ENCODE data around the gene LCE1D.

LCE1D gene

GRCh38 chr1:152817309-152817708 is 20.8 kb downstream of the LCE1D start:
- no peak for DNase-seq

- DNase-seq, result no peak
These were observed 26.8 kb downstream of the LCE1D start for GRCh38 chr1:152823294-152823693.

DNA sequence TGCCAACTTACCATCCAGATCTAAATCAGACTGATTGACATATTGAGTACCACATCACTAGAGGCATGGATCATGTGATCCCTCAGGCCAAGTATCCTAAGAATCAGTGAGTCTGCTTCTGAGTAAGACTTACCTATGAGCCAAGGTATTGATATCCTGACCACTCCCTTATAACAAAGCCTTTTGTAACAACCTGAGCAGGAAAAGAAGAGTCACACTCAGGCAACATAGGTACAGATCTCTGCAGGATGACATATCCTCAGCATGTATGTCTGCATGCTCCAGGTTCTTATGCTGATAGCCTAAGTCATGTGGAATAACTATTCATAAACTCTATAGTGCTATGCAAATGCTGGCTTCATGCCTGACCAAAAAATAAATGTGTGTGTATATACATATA is 28.4 kb downstream of the LCE1D start:
- DNase-seq, result no peak

- DNase-seq, result no peak
These were observed 30.7 kb downstream of the LCE1D start, which contains the start of gene LCE1A for GRCh38 chr1:152827173-152827572. Gene LCE1A (plus strand): TSS chr1:152827473. CDS start chr1:152827473, 0 bp downstream.

DNA sequence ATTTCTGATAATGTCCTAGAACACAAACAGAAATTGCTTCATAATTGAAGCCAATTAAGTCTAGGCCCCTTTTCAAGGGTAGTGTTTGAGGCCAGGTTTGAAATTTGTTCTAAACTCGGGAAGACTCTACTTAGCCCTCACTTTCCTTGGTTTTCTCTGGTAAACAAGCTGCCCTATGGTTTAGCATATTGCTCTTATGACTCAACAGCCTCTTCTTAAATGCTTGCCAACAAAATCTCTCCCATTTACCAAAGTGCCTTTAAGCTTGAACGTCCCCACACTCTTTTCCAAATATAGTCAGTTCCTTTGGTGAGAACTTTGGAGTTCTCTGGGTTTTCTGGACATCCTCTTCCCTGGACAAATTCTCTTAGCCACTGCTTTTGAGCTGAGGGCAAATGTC is 40.3 kb downstream of the LCE1D start:
- no peak for DNase-seq

DNA sequence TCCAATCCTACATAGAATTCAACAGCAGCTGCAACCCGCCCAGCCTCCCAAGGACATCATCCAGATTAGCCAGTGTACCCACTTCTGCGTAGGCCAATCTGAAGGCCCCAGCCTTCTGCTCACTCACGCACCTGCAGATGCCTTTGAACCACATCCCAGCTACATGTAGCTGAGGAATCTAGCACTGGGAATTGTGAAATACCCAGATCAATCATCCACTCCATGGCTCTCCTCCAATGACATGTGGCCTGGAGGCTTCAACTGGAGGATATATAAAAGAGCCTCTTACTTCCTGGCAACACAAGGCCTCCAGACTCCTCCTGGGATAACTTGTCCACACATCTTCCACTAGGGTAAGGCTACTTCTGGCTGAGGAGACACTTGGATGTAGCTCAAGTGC is 46.0 kb downstream of the LCE1D start, which contains the start of gene LCE6A:
LCE6A (plus strand) TSS at position 301 of the 400 bp plus-strand sequence. CDS start 665 bp downstream, outside the sequence.
- DNase-seq, result no peak
